ENCODE measurements around the gene SIRT5.

The SIRT5 gene

GRCh38 chr6:13554929-13555333 lies 19.5 kb upstream of the SIRT5 start:
- no peak for DNase-seq

GRCh38 chr6:13557841-13558240 lies 16.6 kb upstream of the SIRT5 start:
- DNase-seq = no peak

GRCh38 chr6:13558718-13559117 lies 15.7 kb upstream of the SIRT5 start:
- DNase-seq = no peak

GRCh38 chr6:13559251-13559650 lies 15.2 kb upstream of the SIRT5 start:
- no peak for DNase-seq

DNA sequence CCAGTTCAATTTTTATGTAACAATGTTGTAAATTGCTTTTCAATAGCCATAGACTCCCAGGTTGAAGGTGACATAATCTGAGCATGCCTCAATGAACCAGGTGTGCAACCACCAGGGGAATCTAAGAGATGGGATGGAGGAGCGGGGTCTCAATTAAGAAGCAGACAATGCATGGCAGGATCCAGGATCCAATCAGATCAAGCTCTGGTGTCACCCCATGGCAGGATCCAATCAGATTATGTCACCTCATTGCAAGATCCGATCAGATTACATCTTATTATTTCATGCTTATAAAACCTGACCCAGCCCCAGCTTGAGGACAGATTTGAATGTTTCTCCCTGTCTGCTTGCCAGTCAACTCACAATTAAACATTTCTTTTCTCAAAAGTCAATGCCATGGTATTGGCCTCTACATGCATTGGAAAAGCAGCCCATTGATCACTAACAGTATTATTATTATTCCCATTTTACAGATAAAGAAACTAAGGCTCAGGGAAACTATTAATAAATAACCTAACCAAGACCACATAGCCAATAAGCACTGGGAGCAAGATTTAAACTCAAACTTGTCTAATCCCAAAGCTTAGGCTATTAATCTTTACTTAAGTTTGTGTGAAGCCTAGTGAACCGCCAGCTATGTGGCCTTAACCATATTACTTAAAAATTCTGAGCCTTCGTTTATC lies 14.3 kb upstream of the SIRT5 start:
- DNase-seq = no peak

GRCh38 chr6:13560651-13561044 lies 13.8 kb upstream of the SIRT5 start:
- DNase-seq = no peak

- peak in 1 of 2 donors; percentile 9 for DNase-seq
These were observed 12.7 kb upstream of the SIRT5 start for GRCh38 chr6:13561624-13562267.

- peak in 1 of 2 donors; percentile 3 for DNase-seq
These were observed 11.4 kb upstream of the SIRT5 start for GRCh38 chr6:13563009-13563408.

DNA sequence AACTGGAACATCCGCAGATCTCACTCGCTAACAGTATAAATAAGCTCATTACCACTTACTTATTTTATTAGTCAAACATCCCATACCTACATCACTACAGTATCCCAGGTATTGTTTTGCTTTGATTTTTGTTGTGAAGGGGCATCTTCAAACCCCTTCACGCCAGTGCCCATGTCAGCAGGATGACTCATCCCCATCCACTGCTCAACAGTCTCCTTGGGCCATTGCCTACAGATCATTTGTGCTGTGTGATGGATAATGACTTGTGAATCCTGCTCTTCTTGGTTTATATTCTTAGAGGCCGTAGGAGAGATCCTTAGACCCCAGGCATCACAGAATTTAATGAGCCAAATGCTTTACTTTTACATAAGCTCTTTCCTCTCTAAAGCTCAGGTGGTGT lies 8.5 kb upstream of the SIRT5 start:
- DNase-seq = no peak

DNA sequence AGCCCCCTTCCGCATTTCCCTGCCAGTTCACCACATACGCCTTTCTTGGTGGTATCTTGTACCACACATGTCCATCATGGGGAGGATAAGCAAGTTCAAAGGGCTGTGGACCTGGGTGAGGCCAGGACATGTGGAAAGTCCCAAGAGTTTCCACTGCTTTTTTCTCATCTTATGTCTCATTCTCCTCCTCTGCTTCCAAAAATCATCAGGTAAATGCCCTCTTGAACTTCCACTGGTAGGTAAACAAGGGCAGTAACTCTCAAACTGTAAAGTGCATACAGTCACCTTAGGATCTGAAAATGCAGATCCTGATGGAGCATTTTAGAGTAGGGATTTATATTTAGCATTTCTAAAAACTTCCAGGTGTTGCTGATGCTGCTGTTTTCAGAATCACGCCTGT lies 7.9 kb upstream of the SIRT5 start:
- DNase-seq = no peak

GRCh38 chr6:13568970-13569369 lies 5.4 kb upstream of the SIRT5 start:
- DNase-seq = no peak

- no peak for DNase-seq
These were observed 2.2 kb upstream of the SIRT5 start for GRCh38 chr6:13572240-13572639.

DNA sequence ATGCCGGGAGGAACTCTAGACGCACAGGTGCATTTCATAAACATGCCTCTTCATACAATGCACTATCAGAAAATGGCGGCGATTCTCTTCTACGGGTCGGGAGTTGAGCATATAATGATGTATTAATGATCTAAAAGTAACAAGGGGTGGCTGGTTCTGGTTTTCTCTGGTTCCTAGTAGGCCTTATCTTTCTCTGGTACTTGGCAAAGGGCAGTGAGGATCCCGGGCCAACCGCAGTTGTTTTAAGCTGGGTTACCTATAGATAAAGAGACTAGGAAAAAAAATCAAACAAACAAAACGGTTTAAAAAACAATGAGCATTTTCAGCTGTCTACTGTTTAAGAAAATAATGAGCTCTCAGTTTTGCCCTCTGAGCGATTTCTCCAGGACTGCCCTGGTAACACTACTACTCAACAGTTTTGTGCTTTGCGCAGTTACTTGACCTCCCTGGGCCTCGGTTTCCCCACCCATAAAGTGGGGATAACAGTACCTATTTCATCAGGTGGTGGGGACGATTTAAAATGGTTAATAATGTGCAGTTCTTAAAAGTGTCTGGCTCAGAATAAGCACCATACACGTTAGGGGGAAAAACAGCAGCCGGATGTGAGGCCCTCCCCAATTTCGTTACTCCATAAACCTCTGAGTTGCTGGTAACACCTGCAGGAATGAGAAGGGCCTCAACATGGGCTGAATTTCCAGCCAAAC lies 1.3 kb upstream of the SIRT5 start:
- DNase-seq = no peak

DNA sequence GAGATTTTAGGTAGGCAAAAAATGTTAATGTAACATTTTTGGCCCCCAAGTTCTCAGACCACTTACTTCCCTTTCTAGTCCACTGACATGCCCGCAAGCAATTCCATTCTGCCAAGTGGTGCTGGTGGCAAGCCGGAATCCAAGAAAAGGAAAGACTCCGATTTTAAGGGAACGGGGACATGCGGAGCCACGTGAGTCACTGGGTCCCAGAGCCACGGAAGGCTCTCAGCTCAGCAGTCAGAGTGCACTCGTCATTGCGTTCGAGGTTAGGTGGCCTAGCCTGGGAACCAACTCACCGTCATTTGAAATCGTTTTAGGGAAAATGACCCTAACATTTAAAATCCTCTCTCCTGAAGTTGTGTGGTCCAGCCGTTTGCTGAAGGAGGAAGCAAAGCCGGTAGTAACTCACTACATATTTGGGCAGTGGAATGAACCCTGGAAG lies 711 bp upstream of the SIRT5 start:
- no peak for DNase-seq

DNA sequence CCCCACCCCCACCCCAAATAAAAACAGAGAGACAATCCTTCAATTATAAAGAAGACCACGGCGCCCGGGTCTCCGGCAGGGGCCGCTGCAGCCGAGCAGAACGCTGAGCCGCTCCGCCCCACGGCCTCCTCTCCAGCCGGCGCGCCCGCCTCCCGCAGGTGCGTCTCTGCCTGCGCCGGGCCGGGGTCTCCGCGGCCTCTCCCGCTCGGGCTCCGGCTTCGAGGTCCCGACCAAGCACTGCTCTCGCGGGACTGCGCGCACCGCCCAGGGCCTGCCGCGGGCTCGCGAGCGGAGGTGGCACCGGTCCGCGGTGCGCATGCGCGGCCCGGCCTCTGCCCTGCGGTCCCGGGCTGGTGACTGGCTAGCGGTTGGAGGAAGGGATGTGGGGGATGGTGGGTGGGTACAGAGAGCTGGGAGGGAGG lies 241 bp upstream of the SIRT5 start:
- DNase-seq = peak; percentile 83 to 86

DNA sequence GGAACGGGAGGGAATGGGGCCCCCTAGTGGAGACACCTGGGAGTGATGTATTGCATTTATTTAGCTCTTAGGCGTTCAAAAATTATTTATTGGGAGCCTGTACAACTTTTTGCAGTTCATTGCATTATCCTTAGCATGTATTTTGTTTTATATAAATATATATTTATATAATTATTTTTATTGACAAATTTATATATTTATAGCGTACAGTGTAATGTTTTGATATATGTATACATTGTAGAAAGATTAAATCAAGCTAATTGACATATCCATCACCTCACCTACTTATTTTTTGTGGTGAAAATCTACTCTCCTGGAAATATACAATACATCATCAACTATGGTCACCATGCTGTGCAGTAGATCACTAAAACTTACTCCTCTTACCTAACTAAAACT lies 975 bp downstream of the SIRT5 start:
- no peak for DNase-seq

GRCh38 chr6:13576017-13576416 lies 1.6 kb downstream of the SIRT5 start:
- DNase-seq = no peak

DNA sequence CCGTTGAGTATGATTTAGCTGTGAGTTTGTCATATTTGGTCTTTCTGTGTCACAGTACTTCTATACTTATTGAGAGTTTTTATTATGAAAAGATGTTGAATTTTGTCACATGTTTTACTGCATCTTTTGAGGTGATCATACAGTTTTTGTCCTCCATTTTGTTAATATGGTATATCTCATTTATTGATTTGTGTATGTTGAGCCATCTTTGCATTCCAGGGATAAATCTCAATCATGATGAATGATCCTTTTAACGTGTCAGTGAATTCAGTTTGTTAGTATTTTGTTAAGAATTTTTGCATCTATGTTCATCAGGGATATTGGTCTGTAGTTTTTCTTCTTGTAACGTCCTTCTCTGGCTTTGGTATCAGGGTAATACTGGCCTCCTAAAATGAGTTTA lies 3.5 kb downstream of the SIRT5 start:
- DNase-seq = no peak

- peak in 1 of 2 donors; percentile 2 for DNase-seq
These were observed 5.5 kb downstream of the SIRT5 start for GRCh38 chr6:13579911-13580310.

- no peak for DNase-seq
These were observed 7.4 kb downstream of the SIRT5 start for GRCh38 chr6:13581700-13582229.

DNA sequence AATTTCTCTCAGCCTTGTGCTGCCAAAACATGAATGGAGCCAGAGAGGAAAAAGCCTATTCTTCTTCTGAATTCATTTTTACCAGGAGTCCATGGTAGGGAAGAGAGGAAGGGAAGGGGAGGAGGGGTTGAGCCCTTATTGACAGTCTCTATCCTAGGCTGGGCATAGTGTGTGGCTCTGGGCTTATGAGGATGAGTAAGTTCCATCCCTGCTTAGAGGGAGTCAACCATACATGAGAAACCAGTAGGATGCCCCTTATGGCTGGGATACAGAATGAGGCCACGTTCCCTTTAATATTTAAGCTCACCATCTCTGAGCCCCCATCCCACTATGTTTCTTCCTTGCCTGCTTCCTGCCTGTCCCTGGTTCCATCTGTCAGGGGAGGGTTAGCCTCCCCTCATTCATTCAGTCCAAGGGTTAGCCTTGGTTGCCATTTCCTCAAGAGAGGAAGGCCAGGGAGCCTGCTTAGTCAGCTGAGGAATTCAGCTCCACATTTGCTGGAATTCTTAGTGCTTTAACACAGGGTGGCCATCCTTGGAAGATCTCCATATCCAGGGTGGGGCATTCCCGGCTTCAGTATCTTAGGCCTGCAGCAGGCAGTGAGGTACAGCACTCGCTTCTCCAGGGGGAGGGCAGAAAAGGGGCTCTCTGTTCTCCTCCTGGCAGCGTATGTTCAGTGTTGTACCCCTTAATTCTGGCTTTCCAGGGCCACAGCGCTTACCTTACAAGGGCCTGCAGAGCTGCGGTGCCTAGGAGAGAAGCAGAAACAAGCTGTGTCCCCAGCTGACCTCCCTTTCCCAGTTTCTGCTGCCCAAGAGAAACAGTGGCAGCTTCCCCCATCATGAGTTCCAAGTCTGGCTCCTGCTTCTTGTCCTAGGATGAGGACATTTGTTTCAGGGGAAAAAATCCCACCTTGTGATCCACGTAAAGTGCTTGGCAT lies 12.5 kb downstream of the SIRT5 start:
- no peak for DNase-seq

DNA sequence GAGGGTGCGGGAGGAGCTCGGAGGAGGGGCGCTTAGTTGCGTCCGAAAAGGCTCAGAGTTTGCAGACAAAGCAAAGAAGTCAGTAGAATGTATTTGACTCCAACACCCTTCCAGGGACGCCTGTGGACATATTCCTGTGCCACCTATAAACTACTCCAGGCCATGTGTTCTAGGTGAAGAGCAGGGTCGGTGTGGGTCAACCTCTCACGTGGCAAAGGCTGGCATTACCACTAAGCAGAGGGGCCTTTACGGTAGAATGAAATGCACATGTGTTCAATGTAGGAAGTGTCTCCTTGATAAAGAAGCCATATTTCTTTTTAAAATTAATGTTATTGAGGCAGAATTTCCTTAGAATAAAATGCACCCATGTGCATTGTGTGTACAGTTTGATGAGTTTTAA lies 15.4 kb downstream of the SIRT5 start:
- no peak for DNase-seq

Data from bone marrow (tissue), 2 donors.